GM12801 (cell line): ENCODE measurements around the gene PGLYRP3.

ENCODE experiments used
- CTCF ChIP-seq: IDR thresholded peaks from one replicate; pipeline ENCODE4 v1.5.1; 2011; ENCODE audit warnings: control low read depth; ENCODE audit not compliant: insufficient read length; ENCODE audit errors: extremely low read depth

The PGLYRP3 gene

GRCh38 chr1:153271711-153272110 lies 41.0 kb downstream of the PGLYRP3 start:
- TF ChIP-seq CTCF: no peak

GRCh38 chr1:153265457-153265856 lies 47.3 kb downstream of the PGLYRP3 start:
- no peak for TF ChIP-seq CTCF

- no peak for TF ChIP-seq CTCF
Observed at GRCh38 chr1:153262462-153263157, 50.1 kb downstream of the PGLYRP3 start.

- no peak for TF ChIP-seq CTCF
Observed at GRCh38 chr1:153262070-153262366, 50.7 kb downstream of the PGLYRP3 start.

GRCh38 chr1:153261281-153262069 lies 51.3 kb downstream of the PGLYRP3 start:
- TF ChIP-seq CTCF: no peak

- TF ChIP-seq CTCF: no peak
Observed at GRCh38 chr1:153260585-153261280, 52.0 kb downstream of the PGLYRP3 start.

GRCh38 chr1:153259387-153259786 lies 53.4 kb downstream of the PGLYRP3 start, which contains the start of gene LORICRIN:
TSS of gene LORICRIN (plus strand) at chr1:153259687. CDS start at chr1:153260950, 1,263 bp downstream.
- no peak for TF ChIP-seq CTCF
